GM19397 (cell line): Measurements from ENCODE around the gene TRIP11.

Experiments used
- ATAC-seq: cut with Tn5 transposase; IDR thresholded peaks from one replicate; pipeline ENCODE4 v1.9.1; 2021; ENCODE audit warnings: mild to moderate bottlenecking, moderate library complexity; ENCODE audit not compliant: unreplicated experiment

TRIP11 gene

GRCh38 chr14:91926131-91926890 is 113.5 kb downstream of the TRIP11 start:
- no peak for ATAC-seq

GRCh38 chr14:91925727-91926121 is 114.1 kb downstream of the TRIP11 start:
- no peak for ATAC-seq

- no peak for ATAC-seq
Observed at GRCh38 chr14:91925001-91925726, 114.7 kb downstream of the TRIP11 start.

- ATAC-seq: no peak
Observed at GRCh38 chr14:91920526-91920925, 119.3 kb downstream of the TRIP11 start.

- no peak for ATAC-seq
Observed at GRCh38 chr14:91919814-91920213, 120.0 kb downstream of the TRIP11 start.

- ATAC-seq: no peak
Observed at GRCh38 chr14:91918186-91918883, 121.5 kb downstream of the TRIP11 start.
